22Rv1 (cell line): Measurements from ENCODE around the gene OR7A10.

Experiments used
- ZFX ChIP-seq: fragments of 450-650 bp; IDR thresholded peaks from 2 replicates; pipeline ENCODE4 v1.6.1; 2017; ENCODE audit warnings: antibody characterized with exemption, borderline replicate concordance
- TF ChIP-seq, protein P1 (sequence below): fragments of 450-650 bp; IDR thresholded peaks from 2 replicates; pipeline ENCODE4 v1.5.1; 2017; ENCODE audit warnings: mild to moderate bottlenecking

DNA sequence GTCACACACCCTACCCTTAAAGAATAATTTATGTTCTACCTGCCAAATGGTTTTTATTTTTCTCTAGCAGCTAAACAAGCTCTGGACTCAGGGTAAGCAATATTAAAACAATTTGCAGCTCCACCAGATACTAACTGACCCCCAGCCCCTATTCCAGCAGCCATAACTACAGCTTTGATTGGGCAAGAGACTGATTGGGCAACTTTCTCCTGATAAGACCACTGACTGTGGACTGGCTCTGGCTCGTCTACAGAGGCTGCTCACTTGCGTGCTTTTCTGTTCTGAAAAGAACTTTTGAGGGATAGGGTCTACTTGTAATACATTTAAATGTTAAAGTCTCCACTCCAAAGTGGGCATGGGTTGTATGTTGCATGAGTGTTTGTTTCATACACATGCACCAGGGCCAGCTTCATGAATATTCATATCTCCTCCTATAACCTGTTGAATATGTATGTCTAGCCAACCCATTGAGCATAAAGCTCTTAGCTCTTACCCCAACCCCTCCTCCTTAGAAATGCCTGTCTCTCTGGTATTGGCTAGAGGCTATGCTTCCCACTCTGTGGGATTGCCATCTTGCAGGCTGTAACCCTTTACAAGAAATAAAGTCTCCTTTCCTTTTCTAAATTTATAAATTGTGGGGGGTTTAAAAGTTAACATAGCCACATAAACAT is 33.6 kb downstream of the OR7A10 start:
- TF ChIP-seq, protein P1, sequence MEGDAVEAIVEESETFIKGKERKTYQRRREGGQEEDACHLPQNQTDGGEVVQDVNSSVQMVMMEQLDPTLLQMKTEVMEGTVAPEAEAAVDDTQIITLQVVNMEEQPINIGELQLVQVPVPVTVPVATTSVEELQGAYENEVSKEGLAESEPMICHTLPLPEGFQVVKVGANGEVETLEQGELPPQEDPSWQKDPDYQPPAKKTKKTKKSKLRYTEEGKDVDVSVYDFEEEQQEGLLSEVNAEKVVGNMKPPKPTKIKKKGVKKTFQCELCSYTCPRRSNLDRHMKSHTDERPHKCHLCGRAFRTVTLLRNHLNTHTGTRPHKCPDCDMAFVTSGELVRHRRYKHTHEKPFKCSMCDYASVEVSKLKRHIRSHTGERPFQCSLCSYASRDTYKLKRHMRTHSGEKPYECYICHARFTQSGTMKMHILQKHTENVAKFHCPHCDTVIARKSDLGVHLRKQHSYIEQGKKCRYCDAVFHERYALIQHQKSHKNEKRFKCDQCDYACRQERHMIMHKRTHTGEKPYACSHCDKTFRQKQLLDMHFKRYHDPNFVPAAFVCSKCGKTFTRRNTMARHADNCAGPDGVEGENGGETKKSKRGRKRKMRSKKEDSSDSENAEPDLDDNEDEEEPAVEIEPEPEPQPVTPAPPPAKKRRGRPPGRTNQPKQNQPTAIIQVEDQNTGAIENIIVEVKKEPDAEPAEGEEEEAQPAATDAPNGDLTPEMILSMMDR = no peak
- no peak for TF ChIP-seq ZFX
